HG02870 (cell line): ENCODE measurements around the gene MRPL46.
"Not testable (repeated sequence)": the region's sequence is repeated elsewhere in the genome, so short reads cannot be mapped to it uniquely, and the experiment has no call there.

Experiments used
- ATAC-seq: cut with Tn5 transposase; IDR thresholded peaks from one replicate; pipeline ENCODE4 v1.9.1; 2021; ENCODE audit warnings: mild to moderate bottlenecking, moderate library complexity; ENCODE audit not compliant: unreplicated experiment

MRPL46 gene

DNA sequence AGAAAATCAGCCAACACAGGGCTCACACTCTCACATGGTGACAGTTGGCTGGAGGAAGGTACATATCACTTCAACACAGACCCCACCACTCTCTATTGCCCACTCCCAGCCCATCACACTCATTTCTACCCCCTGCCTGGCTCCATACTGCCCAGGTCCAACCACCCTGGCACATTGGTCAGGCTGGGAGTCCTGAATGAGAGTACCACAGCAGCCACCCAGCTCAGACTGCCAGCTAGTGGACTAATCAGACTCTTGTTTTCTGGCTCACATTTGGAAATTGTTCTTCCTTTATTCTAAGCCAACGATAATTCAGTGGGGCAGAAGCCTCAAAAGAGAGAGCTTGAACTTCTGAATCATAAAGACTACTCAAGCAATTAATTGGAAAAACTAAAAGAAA is 20.0 kb downstream of the MRPL46 start:
- no peak for ATAC-seq

DNA sequence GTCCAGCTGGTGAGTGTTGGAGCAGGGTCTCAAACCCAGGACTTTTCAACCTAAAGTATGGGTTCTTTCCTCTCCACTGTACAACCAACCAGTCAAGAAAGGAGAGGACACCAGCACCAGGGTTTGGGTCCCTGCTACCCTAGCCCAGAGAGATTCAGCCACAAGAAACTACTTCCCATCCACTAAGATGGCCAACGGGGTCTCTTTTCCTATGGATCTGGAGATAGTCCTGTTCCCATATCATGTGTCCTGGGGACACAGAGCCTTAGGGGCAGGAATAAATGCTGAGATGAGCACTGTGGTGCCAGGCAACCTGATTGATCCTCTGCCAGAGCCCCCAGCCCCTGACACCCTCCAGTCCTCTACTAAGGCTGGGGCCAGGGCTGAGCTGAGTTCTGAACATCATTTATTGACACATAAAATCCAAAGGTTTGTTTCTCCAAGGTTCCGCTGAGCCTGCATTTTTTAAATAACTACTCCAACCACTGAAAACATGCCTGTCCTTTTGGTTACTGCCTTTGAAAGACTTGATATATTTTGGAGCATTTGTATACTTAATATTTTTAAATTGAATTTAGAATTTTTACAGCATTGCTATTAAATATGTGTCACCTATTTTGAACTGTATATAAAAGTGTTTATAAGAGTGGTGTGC is 26.0 kb downstream of the MRPL46 start:
- no peak for ATAC-seq

GRCh38 chr15:88440021-88440420 is 27.2 kb downstream of the MRPL46 start:
- no peak for ATAC-seq

DNA sequence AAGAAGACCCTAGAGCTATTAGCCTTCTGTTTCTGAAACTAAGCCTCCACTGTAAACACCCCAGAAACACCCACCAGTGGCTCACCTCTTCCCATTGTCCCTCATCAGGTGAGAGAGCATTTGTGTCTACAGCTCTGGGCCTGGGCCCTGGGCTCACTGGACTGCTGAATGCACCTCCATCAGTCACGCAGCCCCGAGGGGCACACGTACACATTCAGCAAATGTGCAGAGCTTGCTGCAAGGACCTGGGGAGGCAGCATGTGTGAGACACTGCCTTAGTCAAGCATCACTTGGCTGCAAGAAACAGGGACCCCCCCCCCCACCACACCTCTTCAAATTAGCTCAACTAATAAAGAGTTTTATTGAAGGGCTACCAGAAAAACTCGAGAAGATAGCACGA is 29.0 kb downstream of the MRPL46 start:
- ATAC-seq = no peak

DNA sequence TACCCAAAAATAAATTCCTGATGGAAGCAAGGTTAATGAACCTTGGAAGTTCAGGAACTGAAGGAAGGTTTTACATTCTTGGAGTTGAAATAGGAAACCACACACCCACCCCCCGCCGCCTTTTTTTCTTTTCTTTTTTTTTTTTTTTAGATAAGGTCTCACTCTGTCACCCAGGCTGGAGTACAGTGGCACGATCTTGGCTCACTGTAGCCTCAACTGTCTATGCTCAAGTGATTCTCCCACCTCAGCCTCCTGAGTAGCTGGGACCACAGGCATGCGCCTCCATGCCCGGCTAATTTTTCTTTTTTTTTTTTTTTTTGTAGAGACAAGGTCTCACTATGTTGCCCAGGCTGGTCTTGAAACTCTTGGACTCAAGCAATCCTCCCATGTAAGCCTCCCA is 33.1 kb downstream of the MRPL46 start:
- not testable (repeated sequence) for ATAC-seq

DNA sequence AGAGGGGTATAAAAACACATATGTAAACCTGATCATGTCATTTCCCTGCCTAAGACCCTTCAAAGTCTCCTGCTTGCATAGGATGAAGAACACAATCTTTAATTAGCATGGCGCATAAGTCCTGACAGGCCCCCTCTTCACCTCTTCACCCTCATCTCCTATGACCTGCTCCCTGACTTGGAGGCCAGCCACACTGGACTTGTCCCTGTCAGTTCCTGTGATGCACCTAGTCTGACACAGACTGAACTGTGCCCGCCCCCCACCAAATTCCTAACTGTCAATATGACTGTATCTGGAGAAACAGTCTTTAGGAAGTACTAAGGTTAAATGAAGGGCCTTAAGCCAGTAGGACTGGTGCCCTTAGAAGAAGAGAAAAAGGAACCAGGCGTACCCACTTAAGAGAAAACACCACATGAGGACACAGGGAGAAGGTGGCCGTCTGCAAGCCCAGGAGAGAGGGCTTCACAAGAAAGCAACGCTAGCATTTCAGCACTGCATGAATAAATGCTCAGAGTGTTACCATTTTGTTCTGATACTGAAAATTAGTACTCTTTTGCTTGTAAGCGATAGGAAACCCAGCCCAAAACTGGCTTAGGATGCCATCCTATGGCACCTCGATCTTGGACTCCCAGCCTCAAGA is 34.0 kb downstream of the MRPL46 start:
- no peak for ATAC-seq

DNA sequence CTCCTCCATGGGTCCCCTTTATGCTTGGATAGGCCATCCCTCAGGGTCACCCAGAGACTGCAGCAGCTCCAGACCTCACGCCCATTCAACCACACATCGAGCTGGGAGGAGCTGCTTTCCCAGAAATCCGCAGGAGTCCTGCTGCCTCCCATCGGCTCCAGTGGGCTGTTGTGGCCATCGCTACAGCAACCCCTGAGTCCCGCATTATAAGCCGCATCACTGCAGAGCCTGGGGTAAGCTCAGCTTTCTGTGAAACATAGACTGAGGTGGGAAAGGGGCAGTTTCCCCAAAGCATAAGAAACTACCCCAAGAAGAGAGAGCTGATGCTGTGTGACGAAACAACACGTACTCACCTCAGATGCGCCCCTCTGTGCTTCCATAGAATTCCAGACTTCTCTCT is 35.7 kb downstream of the MRPL46 start:
- no peak for ATAC-seq

- no peak for ATAC-seq
Measured at GRCh38 chr15:88430051-88430450, 37.1 kb downstream of the MRPL46 start.

- no peak for ATAC-seq
Measured at GRCh38 chr15:88428805-88429605, 38.2 kb downstream of the MRPL46 start.

- ATAC-seq = no peak
Measured at GRCh38 chr15:88428053-88428452, 39.1 kb downstream of the MRPL46 start.

DNA sequence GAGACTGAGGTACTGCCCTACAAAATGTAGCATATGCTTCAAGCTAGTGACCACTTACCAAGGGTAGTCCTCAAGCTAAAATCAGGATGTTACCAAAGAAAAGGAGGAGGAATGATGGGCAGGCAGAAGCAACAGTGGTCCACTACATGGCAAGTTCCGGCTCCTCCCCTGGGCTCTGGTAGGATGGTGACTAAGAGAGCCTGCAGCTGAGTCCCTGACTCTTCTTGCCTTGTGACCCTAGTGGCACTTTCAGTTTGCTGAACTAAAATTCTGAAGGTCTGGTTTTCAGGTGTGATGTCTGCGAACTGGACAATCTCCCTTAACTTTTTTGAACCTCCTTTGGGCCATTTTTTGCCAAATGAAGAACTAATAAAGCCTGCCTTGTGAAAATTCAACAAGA is 40.9 kb downstream of the MRPL46 start:
- ATAC-seq = no peak

DNA sequence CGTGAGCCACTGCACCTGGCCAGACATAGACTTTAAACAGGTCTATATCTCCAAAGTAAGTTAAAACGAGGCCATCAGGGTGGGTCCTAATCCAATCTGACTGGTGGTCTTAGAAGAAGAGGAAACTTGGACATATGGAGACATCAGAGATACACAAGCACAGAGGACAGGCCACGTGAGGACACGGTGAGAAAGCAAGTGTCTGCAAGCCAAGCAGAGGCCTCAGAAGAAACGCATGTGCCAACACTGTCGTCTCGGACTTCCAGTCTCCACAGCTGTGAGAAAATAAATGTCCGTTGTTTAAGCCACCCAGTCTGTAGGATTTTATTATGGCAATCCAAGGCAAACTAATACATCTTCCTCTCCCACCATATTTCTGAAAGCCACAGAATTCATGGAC is 43.9 kb downstream of the MRPL46 start:
- ATAC-seq = no peak

GRCh38 chr15:88419830-88420229 is 47.4 kb downstream of the MRPL46 start:
- ATAC-seq = peak; percentile 97
